Endothelial cell (in vitro differentiated cells): ENCODE results near the gene TOPORS. TPM values are rescaled to one million over a fixed set of nuclear protein-coding genes. Genes with fewer than 3 reads are reported as not detected.
"Not testable (repeated sequence)": the region's sequence is repeated elsewhere in the genome, so short reads cannot be mapped to it uniquely, and the experiment has no call there.

Source experiments
- DNase-seq: peaks from one replicate; pipeline ENCODE4 v3.0.0; 2021; ENCODE audit warnings: low spot score
- H3K27ac Mint-ChIP-seq: one replicate; pipeline ENCODE4 v1.8.0; 2021; ENCODE audit warnings: mixed read lengths, inconsistent platforms; ENCODE audit not compliant: unreplicated experiment
- H3K27me3 Mint-ChIP-seq: one replicate; pipeline ENCODE4 v1.8.0; 2021; ENCODE audit warnings: mild to moderate bottlenecking, moderate library complexity, mixed read lengths, inconsistent platforms; ENCODE audit not compliant: unreplicated experiment
- H3K36me3 Mint-ChIP-seq: one replicate; pipeline ENCODE4 v1.8.0; 2021; ENCODE audit warnings: mild to moderate bottlenecking, low read depth, mixed read lengths, inconsistent platforms; ENCODE audit not compliant: unreplicated experiment
- H3K4me1 Mint-ChIP-seq: one replicate; pipeline ENCODE4 v1.8.0; 2021; ENCODE audit warnings: mild to moderate bottlenecking, mixed read lengths, inconsistent platforms; ENCODE audit not compliant: unreplicated experiment
- H3K4me3 Mint-ChIP-seq: one replicate; pipeline ENCODE4 v1.8.0; 2021; ENCODE audit warnings: mild to moderate bottlenecking, mixed read lengths, inconsistent platforms; ENCODE audit not compliant: unreplicated experiment
- H3K9me3 Mint-ChIP-seq: one replicate; pipeline ENCODE4 v1.8.0; 2021; ENCODE audit warnings: mixed read lengths, inconsistent platforms; ENCODE audit not compliant: unreplicated experiment
- CTCF ChIP-seq: fragments of 200-600 bp; sonication (generic); IDR thresholded peaks from one replicate; pipeline ENCODE4 v1.5.0; 2021; ENCODE audit warnings: antibody characterized with exemption; ENCODE audit not compliant: unreplicated experiment
- total RNA-seq: library from RNA; stranded (reverse); fragmentation: NEBNext Ultra II Directional; extraction: Animal tissue kit (Norgen Biotek cat#: 25700); gene quantifications from one replicate; pipeline ENCODE4 v1.2.1, GENCODE V29; 2021; ENCODE audit not compliant: unreplicated experiment

Gene TOPORS
- total RNA-seq, 1 donor from 2014 or later, result 20.7 TPM

- Mint-ChIP-seq H3K9me3 (peaks cover 8% of the 10 kb centered on the region), H3K36me3 (peaks cover 25% of the 10 kb centered on the region), H3K4me3 (peak within 1 kb of the TSS; percentile 91), H3K27me3 (peaks cover 3% of the 10 kb centered on the region), H3K4me1 (peaks cover 13% of the 10 kb centered on the region), H3K27ac (peak within 1 kb of the TSS; percentile 87)
- peak; percentile 83 for DNase-seq
- TF ChIP-seq CTCF, result no peak
Observed at GRCh38 chr9:32526041-32526706, 26.2 kb downstream of the TOPORS start, which contains the start of gene RIGI. TSS of gene RIGI (minus strand) at chr9:32526196. CDS start at chr9:32526166, 30 bp downstream.

- peaks cover 26% of the 10 kb centered on the region for H3K36me3 Mint-ChIP-seq
- H3K4me3 Mint-ChIP-seq, result peak overlapping the region; percentile 91
- H3K9me3 Mint-ChIP-seq, result peaks cover 9% of the 10 kb centered on the region
- peaks cover 3% of the 10 kb centered on the region for H3K27me3 Mint-ChIP-seq
- H3K4me1 Mint-ChIP-seq, result peaks cover 13% of the 10 kb centered on the region
- peak overlapping the region; percentile 87 for H3K27ac Mint-ChIP-seq
- TF ChIP-seq CTCF, result no peak
- no peak for DNase-seq
Observed at GRCh38 chr9:32525709-32526030, 26.7 kb downstream of the TOPORS start.

DNA sequence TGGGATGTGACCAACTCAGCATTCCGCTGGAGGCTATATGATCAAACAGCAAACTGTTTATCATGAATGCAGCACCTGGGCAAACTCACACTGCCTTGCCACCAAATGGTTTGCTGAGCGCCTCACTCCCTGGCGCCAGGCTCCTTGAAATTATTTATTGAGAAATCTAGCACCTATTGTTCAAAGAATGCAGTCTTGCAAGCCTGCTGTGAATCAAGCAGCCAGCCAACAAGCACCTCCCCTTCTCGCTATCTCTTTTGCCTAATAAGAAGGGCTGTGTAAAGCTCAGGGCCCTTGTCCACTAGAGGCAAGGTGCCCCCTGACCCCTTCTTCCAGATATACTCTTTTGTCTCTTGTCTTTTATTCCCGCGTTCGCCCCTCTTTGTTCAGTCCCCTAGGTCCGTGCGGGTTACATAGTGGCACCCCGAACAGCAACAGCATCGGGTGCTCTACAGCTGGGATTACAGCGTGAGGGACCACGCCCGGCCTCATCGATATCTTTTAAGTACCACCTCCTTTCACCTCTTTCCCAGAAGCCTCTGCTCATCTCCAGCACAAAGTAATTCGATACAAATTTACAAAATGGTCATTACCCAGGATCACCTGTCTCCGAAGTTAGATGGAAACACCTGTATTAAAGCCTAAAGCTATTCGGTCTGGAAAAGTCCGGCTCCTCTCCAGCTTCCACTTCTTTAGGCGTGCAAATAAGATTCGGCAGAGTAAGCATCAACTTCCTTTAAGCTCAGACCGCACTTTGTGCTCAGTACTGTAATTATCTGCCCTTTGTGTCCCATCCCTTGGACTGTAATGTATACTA, 27.3 kb downstream of the TOPORS start:
- H3K36me3 Mint-ChIP-seq, result peaks cover 26% of the 10 kb centered on the region
- H3K4me1 Mint-ChIP-seq, result peaks cover 13% of the 10 kb centered on the region
- H3K27me3 Mint-ChIP-seq, result peaks cover 4% of the 10 kb centered on the region
- DNase-seq, result no peak
- H3K4me3 Mint-ChIP-seq, result peak overlapping the region; percentile 91
- peak overlapping the region; percentile 87 for H3K27ac Mint-ChIP-seq
- peaks cover 9% of the 10 kb centered on the region for H3K9me3 Mint-ChIP-seq
- no peak for TF ChIP-seq CTCF

- Mint-ChIP-seq H3K4me1 (peaks cover 13% of the 10 kb centered on the region), H3K36me3 (peaks cover 26% of the 10 kb centered on the region), H3K4me3 (peak overlapping the region; percentile 43)
- not testable (repeated sequence) for H3K27ac Mint-ChIP-seq, H3K9me3 Mint-ChIP-seq, DNase-seq, H3K27me3 Mint-ChIP-seq
Observed at GRCh38 chr9:32524558-32524891, 27.9 kb downstream of the TOPORS start.

- no peak for DNase-seq
- H3K36me3 Mint-ChIP-seq, result peaks cover 26% of the 10 kb centered on the region
- no peak for TF ChIP-seq CTCF
- no peak overlapping the region for H3K27ac Mint-ChIP-seq
- H3K27me3 Mint-ChIP-seq, result peaks cover 4% of the 10 kb centered on the region
- peaks cover 13% of the 10 kb centered on the region for H3K4me1 Mint-ChIP-seq
- H3K9me3 Mint-ChIP-seq, result peaks cover 9% of the 10 kb centered on the region
- H3K4me3 Mint-ChIP-seq, result no peak overlapping the region
Observed at GRCh38 chr9:32523910-32524309, 28.5 kb downstream of the TOPORS start.
